Sigmoid colon (tissue), 7 donors: ENCODE measurements around the gene ST6GALNAC3. TPM values are rescaled to one million over a fixed set of nuclear protein-coding genes. Genes with fewer than 3 reads are reported as not detected.
"Not testable (repeated sequence)": the region's sequence is repeated elsewhere in the genome, so short reads cannot be mapped to it uniquely, and the experiment has no call there.

Experiments used
- DNase-seq: peaks from one replicate; pipeline ENCODE4 v3.0.0-alpha.2; 2019
- H3K27ac ChIP-seq, 4 donors: fragments of 200-600 bp; sonication (generic); one replicate each; pipeline ENCODE4 v1.5.1; 2016 to 2019; ENCODE audit warnings: mild to moderate bottlenecking in 1 of 4
- H3K27me3 ChIP-seq, 3 donors: fragments of 200-600 bp; sonication (generic); one replicate each; pipeline ENCODE4 v1.5.1; 2019; ENCODE audit warnings: mild to moderate bottlenecking in 1 of 3
- H3K36me3 ChIP-seq, 4 donors: fragments of 200-600 bp; sonication (generic); one replicate each; pipeline ENCODE4 v1.5.1; 2016 to 2019
- H3K4me1 ChIP-seq, 4 donors: fragments of 200-600 bp; sonication (generic); one replicate each; pipeline ENCODE4 v1.5.1; 2017 to 2019
- H3K4me3 ChIP-seq, 4 donors: fragments of 200-600 bp; sonication (generic); one replicate each; pipeline ENCODE4 v1.5.1; 2017 to 2019; ENCODE audit warnings: mild to moderate bottlenecking in 2 of 4, moderate library complexity in 1 of 4
- H3K9me3 ChIP-seq, 4 donors: fragments of 200-600 bp in 3 of 4; sonication (generic) in 3 of 4; one replicate each; pipeline versions ENCODE4 v1.5.1 to v1.6.1; 2013 to 2019
- EP300 ChIP-seq, 4 donors: sonication (generic); formaldehyde crosslinking; IDR thresholded peaks; one replicate each; pipeline ENCODE4 v1.6.1; 2017; ENCODE audit warnings: antibody characterized with exemption in 4 of 4
- POLR2A ChIP-seq, 2 donors: fragments of 450-650 bp; IDR thresholded peaks; one replicate each; pipeline ENCODE4 v1.6.1; 2016; ENCODE audit warnings: antibody characterized with exemption in 2 of 2, mild to moderate bottlenecking in 2 of 2, moderate library complexity in 2 of 2
- POLR2AphosphoS5 ChIP-seq, 4 donors: sonication (generic); formaldehyde crosslinking; IDR thresholded peaks; one replicate each; pipeline ENCODE4 v1.6.1; 2017; ENCODE audit warnings: antibody characterized with exemption in 4 of 4
- WGBS, 2 donors: extraction: QIAGEN DNeasy Blood & Tissue Kit; methylation state at CpG; one replicate each; pipeline ENCODE4 v1.1.7; 2013; 5-methylcytosine and 5-hydroxymethylcytosine counted together
- intact Hi-C: fragments of 100-400 bp; cut with DNase I; formaldehyde crosslinking; loops from one replicate; pipeline ENCODE4 v1.15.1; 2023
- polyA plus RNA-seq, 3 donors: library from polyadenylated mRNA; stranded (reverse); fragments of 200-250 nt; gene quantifications; one replicate each; pipeline ENCODE4 v1.2.3, GENCODE V29; 2013
- total RNA-seq, 4 donors: library from RNA; depleted of rRNA; stranded (reverse); fragments of >200 nt; gene quantifications; one replicate each; pipeline ENCODE4 v1.1.0, GENCODE V29; 2016
- TF ChIP-seq, protein P1 (sequence below), 4 experiments: fragments of 450-650 bp in 3 of 4; fragments of 200-600 bp in 1 of 4; IDR thresholded peaks; one replicate each; pipeline ENCODE4 v1.5.1; 2016 to 2019; ENCODE audit warnings: antibody characterized with exemption in 4 of 4, mild to moderate bottlenecking in 3 of 4, moderate library complexity in 2 of 4
- donor health status: healthy with polysubstance abuse.
- donor health status: Bipolar disorder and iron deficiency.
- donor health status: healthy.

The ST6GALNAC3 gene
- total and polyA plus RNA-seq, 7 donors: 1.6 to 7.5 (median 2.5) TPM

DNA sequence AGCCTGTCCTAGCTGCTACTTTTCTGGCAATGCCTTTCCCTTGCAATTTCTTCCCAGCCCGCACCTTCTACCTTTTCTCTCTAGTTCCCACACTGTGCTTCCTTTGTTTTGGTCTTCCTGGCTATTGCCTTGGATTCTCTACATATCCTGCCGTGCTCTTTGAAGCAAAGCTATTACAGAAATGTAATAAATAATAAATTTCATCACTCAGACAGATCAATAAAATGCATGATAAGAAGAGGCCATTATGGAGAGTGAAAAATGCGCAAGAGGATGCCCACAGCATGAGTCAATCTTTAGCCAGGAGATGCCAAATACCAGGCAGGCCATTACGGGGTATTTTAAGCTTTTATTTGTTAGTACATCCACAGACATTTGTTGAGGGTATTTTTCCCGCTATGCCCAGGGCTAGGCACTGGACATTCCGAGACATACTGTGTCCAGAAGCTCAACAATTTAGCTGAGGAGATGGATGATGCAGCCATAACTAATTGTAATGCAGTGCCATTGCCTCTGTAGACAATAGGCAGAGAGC lies 163.6 kb downstream of the ST6GALNAC3 start:
- Histone ChIP-seq H3K36me3 (no peaks in the 10 kb centered on the region), H3K27me3 (no peaks in the 10 kb centered on the region), H3K9me3 (no peaks in the 10 kb centered on the region), H3K27ac (no peak overlapping the region), H3K4me1 (peaks cover 0 to 15% (median 0%) of the 10 kb centered on the region in 4 donors), H3K4me3 (no peak overlapping the region)
- no peak for DNase-seq
- TF ChIP-seq EP300 (IDR thresholded peaks at IDR 0.05) (no peak), POLR2A (IDR thresholded peaks at IDR 0.05) (no peak), POLR2AphosphoS5 (IDR thresholded peaks at IDR 0.05) (no peak)
- TF ChIP-seq, protein P1, sequence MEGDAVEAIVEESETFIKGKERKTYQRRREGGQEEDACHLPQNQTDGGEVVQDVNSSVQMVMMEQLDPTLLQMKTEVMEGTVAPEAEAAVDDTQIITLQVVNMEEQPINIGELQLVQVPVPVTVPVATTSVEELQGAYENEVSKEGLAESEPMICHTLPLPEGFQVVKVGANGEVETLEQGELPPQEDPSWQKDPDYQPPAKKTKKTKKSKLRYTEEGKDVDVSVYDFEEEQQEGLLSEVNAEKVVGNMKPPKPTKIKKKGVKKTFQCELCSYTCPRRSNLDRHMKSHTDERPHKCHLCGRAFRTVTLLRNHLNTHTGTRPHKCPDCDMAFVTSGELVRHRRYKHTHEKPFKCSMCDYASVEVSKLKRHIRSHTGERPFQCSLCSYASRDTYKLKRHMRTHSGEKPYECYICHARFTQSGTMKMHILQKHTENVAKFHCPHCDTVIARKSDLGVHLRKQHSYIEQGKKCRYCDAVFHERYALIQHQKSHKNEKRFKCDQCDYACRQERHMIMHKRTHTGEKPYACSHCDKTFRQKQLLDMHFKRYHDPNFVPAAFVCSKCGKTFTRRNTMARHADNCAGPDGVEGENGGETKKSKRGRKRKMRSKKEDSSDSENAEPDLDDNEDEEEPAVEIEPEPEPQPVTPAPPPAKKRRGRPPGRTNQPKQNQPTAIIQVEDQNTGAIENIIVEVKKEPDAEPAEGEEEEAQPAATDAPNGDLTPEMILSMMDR (IDR thresholded peaks at IDR 0.05): no peak
- intact Hi-C loops: no loop called here
- WGBS, 2 donors: 88 to 90% methylated on average over 6 of the region's 6 CpGs

- Histone ChIP-seq H3K36me3 (no peaks in the 10 kb centered on the region), H3K27me3 (no peaks in the 10 kb centered on the region), H3K9me3 (peaks cover 0 to 7% (median 2%) of the 10 kb centered on the region in 4 donors), H3K4me3 (no peak overlapping the region), H3K4me1 (peaks cover 0 to 15% (median 0%) of the 10 kb centered on the region in 4 donors), H3K27ac (no peak overlapping the region)
- TF ChIP-seq, protein P1 (IDR thresholded peaks at IDR 0.05): no peak
- no peak for DNase-seq
- WGBS, 2 donors: 88 to 89% methylated on average over 3 of the region's 3 CpGs
- intact Hi-C loops: no loop called here
Observed at GRCh38 chr1:76239470-76239918, 164.9 kb downstream of the ST6GALNAC3 start.

GRCh38 chr1:76240316-76240715 lies 165.8 kb downstream of the ST6GALNAC3 start:
- no peak for TF ChIP-seq EP300 (IDR thresholded peaks at IDR 0.05)
- TF ChIP-seq POLR2AphosphoS5 (IDR thresholded peaks at IDR 0.05): no peak
- TF ChIP-seq, protein P1 (IDR thresholded peaks at IDR 0.05): no peak
- TF ChIP-seq POLR2A (IDR thresholded peaks at IDR 0.05): no peak
- 42 to 74% methylated on average over 1 of the region's 1 CpG for WGBS, 2 donors
- intact Hi-C loops: no loop called here
- Histone ChIP-seq H3K4me3 (no peak overlapping the region), H3K27ac (no peak overlapping the region), H3K27me3 (no peaks in the 10 kb centered on the region), H3K36me3 (no peaks in the 10 kb centered on the region), H3K4me1 (peaks cover 0 to 15% (median 0%) of the 10 kb centered on the region in 4 donors), H3K9me3 (peaks cover 0 to 10% (median 5%) of the 10 kb centered on the region in 4 donors)
- no peak for DNase-seq

DNA sequence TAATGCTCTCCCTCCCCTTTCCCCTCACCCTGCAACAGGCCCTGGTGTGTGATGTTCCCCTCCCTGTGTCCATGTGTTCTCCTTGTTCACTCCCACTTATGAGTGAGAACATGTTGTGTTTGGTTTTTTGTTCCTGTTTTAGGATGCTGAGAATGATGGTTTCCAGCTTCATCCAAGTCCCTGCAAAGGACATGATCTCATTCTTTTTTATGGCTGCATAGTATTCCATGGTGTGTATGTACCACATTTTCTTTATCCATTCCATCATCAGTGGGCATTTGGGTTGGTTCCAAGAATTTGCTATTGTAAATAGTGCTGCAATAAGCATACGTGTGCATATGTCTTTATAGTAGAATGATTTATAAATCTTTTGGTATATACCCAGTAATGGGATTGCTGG lies 168.0 kb downstream of the ST6GALNAC3 start:
- H3K27ac ChIP-seq, intact Hi-C loops, H3K9me3 ChIP-seq, H3K36me3 ChIP-seq, H3K4me3 ChIP-seq, DNase-seq, H3K27me3 ChIP-seq: not testable (repeated sequence)
- H3K4me1 ChIP-seq: peaks cover 0 to 15% (median 0%) of the 10 kb centered on the region in 4 donors
- WGBS, 2 donors: 76 to 83% methylated on average over 1 of the region's 1 CpG

GRCh38 chr1:76247261-76247852 lies 172.8 kb downstream of the ST6GALNAC3 start:
- Histone ChIP-seq H3K36me3 (no peaks in the 10 kb centered on the region), H3K4me3 (no peak overlapping the region), H3K27ac (no peak overlapping the region), H3K9me3 (peaks cover 0 to 10% (median 5%) of the 10 kb centered on the region in 4 donors), H3K4me1 (no peaks in the 10 kb centered on the region), H3K27me3 (no peaks in the 10 kb centered on the region)
- TF ChIP-seq POLR2A (IDR thresholded peaks at IDR 0.05) (no peak), EP300 (IDR thresholded peaks at IDR 0.05) (no peak), POLR2AphosphoS5 (IDR thresholded peaks at IDR 0.05) (no peak)
- TF ChIP-seq, protein P1 (IDR thresholded peaks at IDR 0.05): no peak
- 74 to 77% methylated on average over 5 of the region's 5 CpGs for WGBS, 2 donors
- intact Hi-C loops: no loop called here
- DNase-seq: no peak
